ENCODE measurements around the gene LYVE1.

The LYVE1 gene

GRCh38 chr11:10518891-10519290, 49.6 kb downstream of the LYVE1 start:
- no peak for DNase-seq

- DNase-seq, result no peak
Measured at GRCh38 chr11:10518123-10518522, 50.3 kb downstream of the LYVE1 start.

GRCh38 chr11:10515418-10515817, 53.0 kb downstream of the LYVE1 start:
- DNase-seq, result no peak

GRCh38 chr11:10514709-10515108, 53.8 kb downstream of the LYVE1 start:
- DNase-seq, result no peak

DNA sequence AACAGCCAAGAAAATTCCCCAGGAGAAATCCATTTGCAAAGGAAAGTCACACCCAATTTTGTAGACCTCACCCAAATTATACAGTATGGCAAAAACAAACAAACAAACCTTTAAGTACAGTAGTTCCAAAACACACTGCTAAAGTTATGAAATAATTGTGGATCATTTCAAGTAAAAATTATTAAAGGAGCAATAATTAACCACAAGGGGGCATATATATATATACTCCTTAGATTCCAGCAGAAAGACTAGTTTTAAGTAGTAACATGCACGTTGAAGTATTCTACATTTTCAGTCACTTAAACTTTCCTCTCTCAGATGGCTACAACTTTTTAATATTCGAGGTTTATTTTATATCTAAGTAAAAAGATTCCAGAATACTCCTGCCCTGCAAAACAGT, 54.3 kb downstream of the LYVE1 start:
- DNase-seq, result no peak

GRCh38 chr11:10511181-10511621, 57.3 kb downstream of the LYVE1 start:
- DNase-seq, result no peak
